Stomach (tissue), 9 donors: ENCODE measurements around the gene COL6A3. TPM values are rescaled to one million over a fixed set of nuclear protein-coding genes. Genes with fewer than 3 reads are reported as not detected.
A peak's percentile ranks its signal among the peaks of the same experiment; 100 is the strongest.

ENCODE experiments used
- DNase-seq, 2 donors: peaks; one replicate each; pipeline versions ENCODE4 v3.0.0 to v3.0.0-alpha.2; 2013 to 2019
- H3K27ac ChIP-seq, 5 donors: fragments of 200-600 bp in 4 of 5; sonication (generic) in 4 of 5; one replicate each; pipeline ENCODE4 v1.5.1; 2013 to 2019; ENCODE audit warnings: mild to moderate bottlenecking in 1 of 5, moderate library complexity in 1 of 5
- H3K27me3 ChIP-seq, 3 donors: fragments of 200-600 bp; sonication (generic); one replicate each; pipeline ENCODE4 v1.5.1; 2017 to 2019; ENCODE audit warnings: mixed run types in 1 of 3
- H3K36me3 ChIP-seq, 4 donors: fragments of 200-600 bp; sonication (generic); 1 replicate in 3 of 4; 2 replicates in 1 of 4; pipeline ENCODE4 v1.5.1; 2016 to 2019
- H3K4me1 ChIP-seq, 4 donors: fragments of 200-600 bp; sonication (generic); one replicate each; pipeline ENCODE4 v1.5.1; 2016 to 2019
- H3K4me3 ChIP-seq, 4 donors: fragments of 200-600 bp; sonication (generic) in 3 of 4; one replicate each; pipeline ENCODE4 v1.5.1; 2016 to 2019; ENCODE audit warnings: mild to moderate bottlenecking in 1 of 4
- H3K9me3 ChIP-seq, 4 donors: fragments of 200-600 bp; sonication (generic); one replicate each; pipeline ENCODE4 v1.5.1; 2016 to 2019
- EP300 ChIP-seq: sonication (generic); formaldehyde crosslinking; IDR thresholded peaks from one replicate; pipeline ENCODE4 v1.6.1; 2017; ENCODE audit warnings: antibody characterized with exemption
- POLR2A ChIP-seq, 4 donors: fragments of 450-650 bp; IDR thresholded peaks; one replicate each; pipeline ENCODE4 v1.6.1; 2016; ENCODE audit warnings: antibody characterized with exemption in 4 of 4, control low read depth in 2 of 4, mild to moderate bottlenecking in 1 of 4, moderate library complexity in 1 of 4
- POLR2AphosphoS5 ChIP-seq, 3 donors: sonication (generic); formaldehyde crosslinking; IDR thresholded peaks; one replicate each; pipeline ENCODE4 v1.6.1; 2016; ENCODE audit warnings: antibody characterized with exemption in 3 of 3
- WGBS, 5 donors: extraction: QIAGEN DNeasy Blood & Tissue Kit in 3 of 5; methylation state at CpG; one replicate each; pipeline versions ENCODE4 v1.1.5 to v1.1.7; 2013 to 2018; 5-methylcytosine and 5-hydroxymethylcytosine counted together
- intact Hi-C: fragments of 100-400 bp; cut with DNase I; formaldehyde crosslinking; loops from one replicate; pipeline ENCODE4 v1.15.1; 2023; ENCODE audit warnings: low total_unique reads
- polyA plus RNA-seq, 3 donors: library from polyadenylated mRNA; stranded (reverse); fragments of 200-250 nt; gene quantifications; one replicate each; pipeline ENCODE4 v1.2.3, GENCODE V29; 2013
- total RNA-seq, 5 donors: library from RNA; depleted of rRNA; stranded (reverse); fragments of >200 nt; gene quantifications; one replicate each; pipeline versions ENCODE4 v1.1.0 to v1.2.3, GENCODE V29; 2014 to 2016
- TF ChIP-seq, protein P1 (sequence below), 7 experiments: fragments of 450-650 bp in 4 of 7; fragments of 200-600 bp in 3 of 7; sonication (generic) in 3 of 7; IDR thresholded peaks; one replicate each; pipeline ENCODE4 v1.5.1; 2016 to 2019; ENCODE audit warnings: antibody characterized with exemption in 7 of 7, control low read depth in 2 of 7, mild to moderate bottlenecking in 1 of 7
- donor health status: healthy with polysubstance abuse.
- donor health status: Bipolar disorder and iron deficiency.
- donor health status: healthy.

Gene COL6A3
- total and polyA plus RNA-seq, 8 donors: 9.3 to 411 (median 105) TPM

DNA sequence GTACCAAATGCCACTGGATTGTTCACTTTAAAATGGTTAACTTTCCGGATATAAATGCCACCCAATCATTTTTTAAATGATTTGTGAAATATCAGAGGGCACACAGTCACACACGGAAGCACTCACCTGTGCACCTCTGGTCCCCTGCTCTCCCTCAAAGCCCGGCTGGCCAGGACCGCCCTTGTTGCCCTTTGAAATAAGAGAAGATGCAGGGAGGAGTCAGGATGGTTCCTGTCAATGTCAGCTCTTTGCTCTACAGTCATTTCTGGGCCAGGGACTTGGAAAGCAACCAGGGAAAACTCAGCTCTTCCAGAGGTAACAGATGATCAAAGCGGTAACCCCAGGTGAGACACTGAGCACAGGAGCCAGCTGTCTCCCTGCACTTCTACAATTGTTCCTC is 60.7 kb downstream of the COL6A3 start:
- H3K9me3 ChIP-seq: no peaks in the 10 kb centered on the region
- intact Hi-C loops: no loop called here
- H3K4me3 ChIP-seq: no peak overlapping the region
- H3K36me3 ChIP-seq: peaks cover 5 to 36% (median 32%) of the 10 kb centered on the region in 4 donors
- WGBS, 5 donors: 41 to 58% (median 50%) methylated on average over 5 of the region's 5 CpGs
- H3K4me1 ChIP-seq: peaks cover 0 to 29% (median 11%) of the 10 kb centered on the region in 4 donors
- no peak for TF ChIP-seq POLR2A (IDR thresholded peaks at IDR 0.05)
- no peak for TF ChIP-seq POLR2AphosphoS5 (IDR thresholded peaks at IDR 0.05)
- no peak for TF ChIP-seq EP300
- TF ChIP-seq, protein P1, sequence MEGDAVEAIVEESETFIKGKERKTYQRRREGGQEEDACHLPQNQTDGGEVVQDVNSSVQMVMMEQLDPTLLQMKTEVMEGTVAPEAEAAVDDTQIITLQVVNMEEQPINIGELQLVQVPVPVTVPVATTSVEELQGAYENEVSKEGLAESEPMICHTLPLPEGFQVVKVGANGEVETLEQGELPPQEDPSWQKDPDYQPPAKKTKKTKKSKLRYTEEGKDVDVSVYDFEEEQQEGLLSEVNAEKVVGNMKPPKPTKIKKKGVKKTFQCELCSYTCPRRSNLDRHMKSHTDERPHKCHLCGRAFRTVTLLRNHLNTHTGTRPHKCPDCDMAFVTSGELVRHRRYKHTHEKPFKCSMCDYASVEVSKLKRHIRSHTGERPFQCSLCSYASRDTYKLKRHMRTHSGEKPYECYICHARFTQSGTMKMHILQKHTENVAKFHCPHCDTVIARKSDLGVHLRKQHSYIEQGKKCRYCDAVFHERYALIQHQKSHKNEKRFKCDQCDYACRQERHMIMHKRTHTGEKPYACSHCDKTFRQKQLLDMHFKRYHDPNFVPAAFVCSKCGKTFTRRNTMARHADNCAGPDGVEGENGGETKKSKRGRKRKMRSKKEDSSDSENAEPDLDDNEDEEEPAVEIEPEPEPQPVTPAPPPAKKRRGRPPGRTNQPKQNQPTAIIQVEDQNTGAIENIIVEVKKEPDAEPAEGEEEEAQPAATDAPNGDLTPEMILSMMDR (IDR thresholded peaks at IDR 0.05): no peak
- H3K27me3 ChIP-seq: peaks cover 0 to 43% (median 4%) of the 10 kb centered on the region in 3 donors
- peak overlapping the region in 3 of 5 donors; percentile 3 to 64 (median 35) for H3K27ac ChIP-seq
- DNase-seq: no peak

- H3K4me3 ChIP-seq: no peak overlapping the region
- H3K4me1 ChIP-seq: peaks cover 0 to 29% (median 11%) of the 10 kb centered on the region in 4 donors
- TF ChIP-seq POLR2A (IDR thresholded peaks at IDR 0.05) (no peak), EP300 (no peak), POLR2AphosphoS5 (IDR thresholded peaks at IDR 0.05) (no peak)
- TF ChIP-seq, protein P1 (IDR thresholded peaks at IDR 0.05): no peak
Measured at GRCh38 chr2:237352279-237352845, 61.6 kb downstream of the COL6A3 start.

GRCh38 chr2:237351796-237352195 is 62.2 kb downstream of the COL6A3 start:
- Histone ChIP-seq H3K36me3 (peaks cover 15 to 35% (median 30%) of the 10 kb centered on the region in 4 donors), H3K9me3 (no peaks in the 10 kb centered on the region), H3K4me3 (no peak overlapping the region), H3K27ac (peak overlapping the region in 2 of 5 donors; percentile 43 to 64), H3K4me1 (peaks cover 0 to 29% (median 11%) of the 10 kb centered on the region in 4 donors), H3K27me3 (peaks cover 0 to 34% (median 4%) of the 10 kb centered on the region in 3 donors)
- no peak for DNase-seq
- TF ChIP-seq POLR2AphosphoS5 (IDR thresholded peaks at IDR 0.05) (no peak), POLR2A (IDR thresholded peaks at IDR 0.05) (no peak), EP300 (no peak)
- TF ChIP-seq, protein P1 (IDR thresholded peaks at IDR 0.05): no peak
- intact Hi-C loops: no loop called here
- WGBS, 5 donors: 82 to 86% (median 83%) methylated on average over 4 of the region's 4 CpGs

More at GRCh38 chr2:237352279-237352845, 61.6 kb downstream of the COL6A3 start:
- WGBS, 5 donors: 50 to 68% (median 65%) methylated on average over 5 to 6 of the region's 6 CpGs
- peak overlapping the region in 2 of 5 donors; percentile 43 to 64 for H3K27ac ChIP-seq
- peaks cover 10 to 35% (median 30%) of the 10 kb centered on the region in 4 donors for H3K36me3 ChIP-seq
- intact Hi-C loops: no loop called here
- DNase-seq: no peak
- H3K9me3 ChIP-seq: no peaks in the 10 kb centered on the region
- peaks cover 0 to 37% (median 4%) of the 10 kb centered on the region in 3 donors for H3K27me3 ChIP-seq

GRCh38 chr2:237351046-237351445 is 62.9 kb downstream of the COL6A3 start:
- peaks cover 0 to 29% (median 11%) of the 10 kb centered on the region in 4 donors for H3K4me1 ChIP-seq
- DNase-seq: no peak
- no peaks in the 10 kb centered on the region for H3K9me3 ChIP-seq
- H3K27ac ChIP-seq: peak overlapping the region in 3 of 5 donors; percentile 47 to 58 (median 54)
- no peak for TF ChIP-seq EP300
- no peak for TF ChIP-seq POLR2A (IDR thresholded peaks at IDR 0.05)
- no peak for TF ChIP-seq POLR2AphosphoS5 (IDR thresholded peaks at IDR 0.05)
- TF ChIP-seq, protein P1 (IDR thresholded peaks at IDR 0.05): no peak
- WGBS, 5 donors: 35 to 52% (median 46%) methylated on average over 8 of the region's 8 CpGs
- intact Hi-C loops: no loop called here
- H3K36me3 ChIP-seq: peaks cover 15 to 37% (median 32%) of the 10 kb centered on the region in 4 donors
- H3K4me3 ChIP-seq: no peak overlapping the region
- peaks cover 0 to 34% (median 4%) of the 10 kb centered on the region in 3 donors for H3K27me3 ChIP-seq
